Liver (tissue), 3 donors: Measurements from ENCODE around the gene CHRNG.

Source experiments
- TAF1 ChIP-seq: conservative IDR thresholded peaks from 2 replicates; pipeline ENCODE4 v1.6.1; 2016; ENCODE audit warnings: antibody characterized with exemption, mild to moderate bottlenecking
- TF ChIP-seq, protein P1 (sequence below): fragments of 150-350 bp; IDR thresholded peaks from 2 replicates; pipeline ENCODE4 v1.5.1; 2017; ENCODE audit warnings: improper control_type of control experiment, low read depth, low read length; ENCODE audit not compliant: missing input control
- donor health status: healthy.
- donor health status: healthy.

DNA sequence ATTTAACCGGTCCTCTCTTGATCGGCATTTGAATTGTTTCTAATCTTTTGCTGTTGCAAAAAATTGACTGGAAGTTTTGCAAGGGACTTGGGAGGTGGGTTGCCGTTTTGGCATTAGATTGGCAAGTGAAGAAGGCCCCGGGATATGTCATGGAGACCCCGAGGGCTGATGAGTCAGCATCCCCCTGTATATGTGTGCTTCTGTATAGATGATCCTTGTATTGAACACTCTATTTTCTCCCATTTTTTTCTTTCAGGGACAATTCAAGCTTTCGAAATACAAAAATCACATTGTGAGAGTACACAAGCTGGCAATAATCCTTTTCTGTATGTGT is 41.1 kb downstream of the CHRNG start:
- TF ChIP-seq, protein P1, sequence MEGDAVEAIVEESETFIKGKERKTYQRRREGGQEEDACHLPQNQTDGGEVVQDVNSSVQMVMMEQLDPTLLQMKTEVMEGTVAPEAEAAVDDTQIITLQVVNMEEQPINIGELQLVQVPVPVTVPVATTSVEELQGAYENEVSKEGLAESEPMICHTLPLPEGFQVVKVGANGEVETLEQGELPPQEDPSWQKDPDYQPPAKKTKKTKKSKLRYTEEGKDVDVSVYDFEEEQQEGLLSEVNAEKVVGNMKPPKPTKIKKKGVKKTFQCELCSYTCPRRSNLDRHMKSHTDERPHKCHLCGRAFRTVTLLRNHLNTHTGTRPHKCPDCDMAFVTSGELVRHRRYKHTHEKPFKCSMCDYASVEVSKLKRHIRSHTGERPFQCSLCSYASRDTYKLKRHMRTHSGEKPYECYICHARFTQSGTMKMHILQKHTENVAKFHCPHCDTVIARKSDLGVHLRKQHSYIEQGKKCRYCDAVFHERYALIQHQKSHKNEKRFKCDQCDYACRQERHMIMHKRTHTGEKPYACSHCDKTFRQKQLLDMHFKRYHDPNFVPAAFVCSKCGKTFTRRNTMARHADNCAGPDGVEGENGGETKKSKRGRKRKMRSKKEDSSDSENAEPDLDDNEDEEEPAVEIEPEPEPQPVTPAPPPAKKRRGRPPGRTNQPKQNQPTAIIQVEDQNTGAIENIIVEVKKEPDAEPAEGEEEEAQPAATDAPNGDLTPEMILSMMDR, result no peak
- TF ChIP-seq TAF1, result no peak
